MM.1S (cell line): ENCODE measurements around the gene MUC12.

Experiments
- DNase-seq: peaks from one replicate; pipeline ENCODE4 v3.0.0-alpha.2; 2015
- H2AFZ ChIP-seq: fragments of 300-600 bp; sonication (generic); 2 replicates; pipeline ENCODE4 v1.6.0; 2016; ENCODE audit warnings: antibody characterized with exemption, low read length
- H3F3A ChIP-seq: fragments of 300-600 bp; sonication (generic); 2 replicates; pipeline ENCODE4 v1.6.1; 2016; ENCODE audit warnings: mild to moderate bottlenecking, antibody characterized with exemption, low read length, moderate library complexity, mixed read lengths; ENCODE audit not compliant: insufficient read depth
- H3K27ac ChIP-seq: fragments of 300-600 bp; sonication (generic); 2 replicates; pipeline ENCODE4 v1.5.1; 2016; ENCODE audit warnings: mild to moderate bottlenecking, low read length
- H3K27me3 ChIP-seq: fragments of 300-600 bp; sonication (generic); replicated peaks from 2 replicates; pipeline ENCODE4 v1.6.0; 2016; ENCODE audit warnings: low read length; ENCODE audit not compliant: insufficient read depth
- H3K36me3 ChIP-seq: fragments of 300-600 bp; sonication (generic); replicated peaks from 2 replicates; pipeline ENCODE4 v1.6.1; 2016; ENCODE audit warnings: mild to moderate bottlenecking, low read length, mixed read lengths; ENCODE audit not compliant: insufficient read depth
- H3K4me1 ChIP-seq: fragments of 300-600 bp; sonication (generic); 2 replicates; pipeline ENCODE4 v1.6.1; 2016; ENCODE audit warnings: low read length, mixed read lengths
- H3K4me2 ChIP-seq: fragments of 300-600 bp; sonication (generic); 2 replicates; pipeline ENCODE4 v1.6.0; 2016; ENCODE audit warnings: low read depth, low read length
- H3K4me3 ChIP-seq: fragments of 300-600 bp; sonication (generic); 2 replicates; pipeline ENCODE4 v1.5.1; 2016; ENCODE audit warnings: low read length, mixed read lengths
- H3K79me2 ChIP-seq: fragments of 300-600 bp; sonication (generic); 2 replicates; pipeline ENCODE4 v1.6.1; 2016; ENCODE audit warnings: mixed run types, low read length, mixed read lengths
- H3K9ac ChIP-seq: fragments of 300-600 bp; sonication (generic); 2 replicates; pipeline ENCODE4 v1.6.1; 2016; ENCODE audit warnings: low read length, mixed read lengths
- H3K9me2 ChIP-seq: fragments of 300-600 bp; sonication (generic); replicated peaks from 2 replicates; pipeline ENCODE4 v1.6.1; 2016; ENCODE audit warnings: mild to moderate bottlenecking, low read length, mixed read lengths; ENCODE audit not compliant: insufficient read depth
- H3K9me3 ChIP-seq: fragments of 300-600 bp; sonication (generic); replicated peaks from 2 replicates; pipeline ENCODE4 v1.6.1; 2016; ENCODE audit warnings: mild to moderate bottlenecking, low read length, mixed read lengths; ENCODE audit not compliant: insufficient read depth
- H4K20me1 ChIP-seq: fragments of 300-600 bp; sonication (generic); 2 replicates; pipeline ENCODE4 v1.6.1; 2016; ENCODE audit warnings: mild to moderate bottlenecking, low read length, moderate library complexity, mixed read lengths; ENCODE audit not compliant: insufficient read depth
- EZH2 ChIP-seq: fragments of 300-600 bp; sonication (generic); optimal IDR thresholded peaks from 2 replicates; pipeline ENCODE3; 2017; ENCODE audit warnings: low read depth, mild to moderate bottlenecking, antibody characterized with exemption, low read length, mixed read lengths
- EZH2phosphoT487 ChIP-seq: fragments of 300-600 bp; sonication (generic); IDR thresholded peaks from 2 replicates; pipeline ENCODE4 v1.6.1; 2018; ENCODE audit warnings: antibody characterized with exemption, low read length
- TF ChIP-seq, protein P1 (sequence below): fragments of 300-600 bp; sonication (generic); IDR thresholded peaks from 2 replicates; pipeline ENCODE4 v1.5.1; 2016; ENCODE audit warnings: antibody characterized with exemption, low read length, mixed read lengths

Gene MUC12

DNA sequence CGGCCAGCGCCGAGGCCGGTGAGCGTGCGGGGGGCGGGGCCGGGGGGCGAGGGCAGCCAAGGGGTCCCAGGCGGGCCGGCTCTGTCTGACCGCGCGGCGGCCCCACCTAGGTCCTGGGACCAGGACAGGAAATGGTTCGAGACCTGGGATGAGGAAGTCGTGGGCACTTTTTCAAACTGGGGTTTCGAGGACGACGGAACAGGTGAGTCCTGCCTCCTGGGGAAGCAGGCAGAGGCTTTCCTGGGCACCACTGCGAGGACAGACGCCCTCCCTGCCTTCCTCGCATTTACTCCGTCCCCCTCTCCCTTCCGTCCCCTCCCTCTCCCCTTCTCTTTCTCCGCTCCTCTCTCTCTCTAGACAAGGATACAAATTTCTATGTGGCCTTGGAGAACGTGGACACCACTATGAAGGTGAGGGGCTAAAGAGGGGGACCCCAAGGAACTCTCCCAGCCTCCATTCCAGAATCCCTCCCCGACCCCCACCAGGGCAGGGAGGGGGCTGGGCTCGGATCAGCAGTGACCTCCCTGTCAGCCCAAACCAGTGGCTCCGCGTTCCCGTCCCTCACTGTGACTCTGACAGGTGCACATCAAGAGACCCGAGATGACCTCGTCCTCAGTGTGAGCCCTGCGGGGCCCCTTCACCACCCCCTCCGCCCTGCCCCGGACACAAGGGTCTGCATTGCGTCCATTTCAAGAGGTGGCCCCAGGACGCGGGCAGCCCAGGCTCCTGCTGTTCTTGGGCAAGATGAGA is 2.6 kb upstream of the MUC12 start:
- Histone ChIP-seq H3K27ac (no peak overlapping the region), H3K9ac (no peak overlapping the region), H3K9me2 (no peaks in the 10 kb centered on the region), H3K9me3 (no peaks in the 10 kb centered on the region), H3K4me3 (no peak overlapping the region), H2AFZ (no peak overlapping the region), H3K79me2 (no peaks in the 10 kb centered on the region), H3K4me2 (peak overlapping the region; percentile 59; the same call in 1 of the 2 replicates), H3K4me1 (no peaks in the 10 kb centered on the region), H3F3A (no peaks in the 10 kb centered on the region), H4K20me1 (no peaks in the 10 kb centered on the region), H3K27me3 (peaks cover 77% of the 10 kb centered on the region), H3K36me3 (no peaks in the 10 kb centered on the region)
- no peak for TF ChIP-seq EZH2
- TF ChIP-seq EZH2phosphoT487, result no peak
- TF ChIP-seq, protein P1, sequence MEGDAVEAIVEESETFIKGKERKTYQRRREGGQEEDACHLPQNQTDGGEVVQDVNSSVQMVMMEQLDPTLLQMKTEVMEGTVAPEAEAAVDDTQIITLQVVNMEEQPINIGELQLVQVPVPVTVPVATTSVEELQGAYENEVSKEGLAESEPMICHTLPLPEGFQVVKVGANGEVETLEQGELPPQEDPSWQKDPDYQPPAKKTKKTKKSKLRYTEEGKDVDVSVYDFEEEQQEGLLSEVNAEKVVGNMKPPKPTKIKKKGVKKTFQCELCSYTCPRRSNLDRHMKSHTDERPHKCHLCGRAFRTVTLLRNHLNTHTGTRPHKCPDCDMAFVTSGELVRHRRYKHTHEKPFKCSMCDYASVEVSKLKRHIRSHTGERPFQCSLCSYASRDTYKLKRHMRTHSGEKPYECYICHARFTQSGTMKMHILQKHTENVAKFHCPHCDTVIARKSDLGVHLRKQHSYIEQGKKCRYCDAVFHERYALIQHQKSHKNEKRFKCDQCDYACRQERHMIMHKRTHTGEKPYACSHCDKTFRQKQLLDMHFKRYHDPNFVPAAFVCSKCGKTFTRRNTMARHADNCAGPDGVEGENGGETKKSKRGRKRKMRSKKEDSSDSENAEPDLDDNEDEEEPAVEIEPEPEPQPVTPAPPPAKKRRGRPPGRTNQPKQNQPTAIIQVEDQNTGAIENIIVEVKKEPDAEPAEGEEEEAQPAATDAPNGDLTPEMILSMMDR, result no peak
- DNase-seq, result no peak

DNA sequence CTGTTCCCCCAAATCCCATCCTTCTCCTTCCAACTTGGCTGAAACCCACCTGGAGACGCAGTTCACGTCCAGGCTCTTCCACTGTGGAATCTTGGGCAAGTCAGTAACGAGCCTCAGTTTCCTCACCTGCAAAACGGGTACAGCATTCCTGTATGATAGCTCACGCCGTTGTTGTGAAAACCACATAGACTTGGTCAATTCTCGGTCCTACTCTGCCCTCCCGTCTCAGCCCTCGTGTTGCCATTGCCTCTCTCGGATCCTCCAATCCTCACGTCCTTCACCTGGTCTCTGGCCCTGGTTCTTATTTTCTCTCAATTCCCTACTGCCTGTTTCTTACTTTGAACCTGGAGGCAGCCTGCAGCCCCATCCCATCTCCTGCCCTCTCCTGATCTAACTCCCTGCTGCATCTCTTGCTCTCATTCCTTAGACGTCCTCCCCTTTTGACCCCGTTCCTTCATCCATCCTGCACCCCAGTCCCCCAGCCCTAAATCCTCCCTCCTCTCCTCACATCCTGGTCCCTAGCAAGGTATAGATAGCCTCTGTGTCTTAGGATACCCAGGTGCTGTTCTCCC is 2.0 kb upstream of the MUC12 start:
- Histone ChIP-seq H3K36me3 (no peaks in the 10 kb centered on the region), H3K9me3 (no peaks in the 10 kb centered on the region), H2AFZ (no peak overlapping the region), H3F3A (no peaks in the 10 kb centered on the region), H4K20me1 (no peaks in the 10 kb centered on the region), H3K9ac (no peak overlapping the region), H3K79me2 (no peaks in the 10 kb centered on the region), H3K27me3 (peaks cover 80% of the 10 kb centered on the region), H3K4me2 (no peak overlapping the region), H3K27ac (no peak overlapping the region), H3K9me2 (no peaks in the 10 kb centered on the region), H3K4me1 (no peaks in the 10 kb centered on the region), H3K4me3 (no peak overlapping the region)
- no peak for DNase-seq
- TF ChIP-seq EZH2 (no peak), EZH2phosphoT487 (no peak)
- TF ChIP-seq, protein P1, result no peak

DNA sequence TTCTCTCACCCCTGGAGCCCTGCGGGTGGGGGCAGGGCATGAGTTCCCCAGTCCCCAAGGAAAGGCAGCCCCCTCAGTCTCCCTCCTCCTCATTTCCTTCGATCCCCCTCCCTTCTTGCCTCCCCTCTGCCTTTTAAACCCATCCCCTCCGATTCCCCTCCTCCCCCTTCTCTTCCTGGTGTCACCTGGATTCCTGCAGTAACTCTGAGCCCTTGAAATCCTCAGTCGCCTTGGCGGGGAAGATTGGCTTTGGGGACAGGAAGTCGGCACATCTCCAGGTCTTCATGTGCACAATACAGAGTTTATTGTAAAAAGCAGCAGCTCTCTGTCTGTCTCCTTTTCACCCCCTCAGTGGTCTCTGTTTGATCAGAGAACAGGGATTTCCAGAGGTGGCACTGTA is 1.3 kb upstream of the MUC12 start:
- Histone ChIP-seq H3K9me2 (no peaks in the 10 kb centered on the region), H2AFZ (no peak overlapping the region), H3K4me3 (no peak overlapping the region), H3K27ac (no peak overlapping the region), H3K27me3 (peaks cover 79% of the 10 kb centered on the region), H4K20me1 (no peaks in the 10 kb centered on the region), H3K36me3 (no peaks in the 10 kb centered on the region), H3K79me2 (no peaks in the 10 kb centered on the region), H3K9me3 (no peaks in the 10 kb centered on the region), H3F3A (no peaks in the 10 kb centered on the region), H3K4me2 (no peak overlapping the region), H3K4me1 (no peaks in the 10 kb centered on the region), H3K9ac (no peak overlapping the region)
- no peak for DNase-seq
- TF ChIP-seq, protein P1, result no peak
- TF ChIP-seq EZH2 (no peak), EZH2phosphoT487 (no peak)
